ENCODE results near the gene PDZD2. TPM values are rescaled to one million over a fixed set of nuclear protein-coding genes. Genes with fewer than 3 reads are reported as not detected.
"Not testable (repeated sequence)": the region's sequence is repeated elsewhere in the genome, so short reads cannot be mapped to it uniquely, and the experiment has no call there.

The PDZD2 gene
- total and polyA plus RNA-seq, 2 experiments from 2014 or later: 1.7 to 4.0 TPM

GRCh38 chr5:32074401-32074800 is 435.5 kb downstream of the PDZD2 start:
- 79% methylated on average over 5 of the region's 5 CpGs for WGBS (ENCODE audit: low lambda C conversion rate, missing lambda C conversion rate)
- DNase-seq (ENCODE audit: low spot score): peak; percentile 35
- Histone ChIP-seq H3K79me2 (no peaks in the 10 kb centered on the region), H3K9me2 (replicated peaks; ENCODE audit: insufficient read depth) (no peaks in the 10 kb centered on the region), H3K27me3 (no peaks in the 10 kb centered on the region), H3K4me2 (no peak overlapping the region), H3K36me3 (replicated peaks; ENCODE audit: insufficient read depth, low read depth) (no peaks in the 10 kb centered on the region), H2AFZ (no peak overlapping the region), H3K27ac (no peak overlapping the region), H3K4me1 (ENCODE audit: insufficient read depth) (no peaks in the 10 kb centered on the region), H4K20me1 (ENCODE audit: insufficient read depth, poor library complexity, severe bottlenecking) (no peaks in the 10 kb centered on the region), H3K9me3 (ENCODE audit: low read depth) (no peaks in the 10 kb centered on the region), H3K4me3 (no peak overlapping the region)
- TF ChIP-seq EZH2phosphoT487 (IDR thresholded peaks at IDR 0.05; ENCODE audit: low read depth, severe bottlenecking, unreplicated experiment) (no peak), EZH2 (IDR thresholded peaks at IDR 0.05; ENCODE audit: borderline replicate concordance) (no peak), CTCF (IDR thresholded peaks at IDR 0.05; ENCODE audit: poor library complexity) (no peak)

- H3K4me3 ChIP-seq: no peak overlapping the region
- no peak overlapping the region for H2AFZ ChIP-seq
- no peak overlapping the region for H3K4me2 ChIP-seq
- H4K20me1 ChIP-seq (ENCODE audit: insufficient read depth, poor library complexity, severe bottlenecking): no peaks in the 10 kb centered on the region
- H3K27me3 ChIP-seq: no peaks in the 10 kb centered on the region
- no peak overlapping the region for H3K27ac ChIP-seq
- WGBS (ENCODE audit: low lambda C conversion rate, missing lambda C conversion rate): 50% methylated on average over 4 of the region's 4 CpGs
- no peaks in the 10 kb centered on the region for H3K4me1 ChIP-seq (ENCODE audit: insufficient read depth)
- no peaks in the 10 kb centered on the region for H3K9me2 ChIP-seq (replicated peaks; ENCODE audit: insufficient read depth)
- H3K79me2 ChIP-seq: no peaks in the 10 kb centered on the region
- TF ChIP-seq EZH2phosphoT487 (IDR thresholded peaks at IDR 0.05; ENCODE audit: low read depth, severe bottlenecking, unreplicated experiment) (no peak), CTCF (IDR thresholded peaks at IDR 0.05; ENCODE audit: poor library complexity) (peak; percentile 93)
- H3K36me3 ChIP-seq (replicated peaks; ENCODE audit: insufficient read depth, low read depth): no peaks in the 10 kb centered on the region
- no peaks in the 10 kb centered on the region for H3K9me3 ChIP-seq (ENCODE audit: low read depth)
- DNase-seq (ENCODE audit: low spot score): peak; percentile 66
These were observed 438.1 kb downstream of the PDZD2 start for GRCh38 chr5:32076699-32077695.

DNA sequence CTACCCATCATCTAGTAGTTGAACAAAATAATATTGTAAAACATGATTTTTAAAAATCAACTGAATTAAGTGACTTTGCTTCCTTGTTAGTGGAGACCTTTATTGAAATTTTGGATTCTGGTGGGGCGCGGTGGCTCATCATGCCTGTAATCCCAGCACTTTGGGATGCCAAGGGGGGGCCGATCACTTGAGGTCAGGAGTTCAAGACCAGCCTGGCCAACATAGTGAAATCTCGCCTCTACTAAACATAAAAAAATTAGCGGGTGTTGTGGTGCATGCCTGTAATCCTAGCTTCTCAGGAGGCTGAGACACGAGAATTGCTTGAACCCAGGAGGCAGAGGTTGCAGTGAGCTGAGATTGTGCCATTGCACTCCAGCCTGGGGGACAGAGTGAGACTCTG is 439.9 kb downstream of the PDZD2 start:
- not testable (repeated sequence) for H3K36me3 ChIP-seq (replicated peaks; ENCODE audit: insufficient read depth, low read depth); H4K20me1 ChIP-seq (ENCODE audit: insufficient read depth, poor library complexity, severe bottlenecking); H3K4me1 ChIP-seq (ENCODE audit: insufficient read depth); H3K4me2 ChIP-seq; DNase-seq (ENCODE audit: low spot score); H3K9me3 ChIP-seq (ENCODE audit: low read depth); H3K4me3 ChIP-seq; H3K27me3 ChIP-seq; H3K9me2 ChIP-seq (replicated peaks; ENCODE audit: insufficient read depth); H3K27ac ChIP-seq; H2AFZ ChIP-seq; H3K79me2 ChIP-seq
- WGBS (ENCODE audit: low lambda C conversion rate, missing lambda C conversion rate): 92% methylated on average over 6 of the region's 6 CpGs

DNA sequence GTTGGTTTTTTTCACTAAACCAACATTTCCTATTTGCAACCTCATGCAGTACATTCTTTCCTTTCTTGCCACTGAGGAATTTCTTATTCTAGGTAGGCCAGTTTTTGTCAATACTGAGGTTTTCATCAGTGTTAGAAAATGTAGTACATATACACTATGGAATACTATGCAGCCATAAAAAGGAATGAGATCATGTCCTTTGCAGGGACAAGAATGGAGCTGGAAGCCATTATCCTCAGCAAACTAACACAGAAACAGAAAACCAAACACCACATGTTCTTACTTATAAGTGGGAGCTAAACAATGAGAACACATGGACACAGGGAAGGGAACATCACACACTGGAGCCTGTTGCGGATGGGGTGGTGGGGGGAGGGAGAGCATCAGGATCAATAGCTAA is 441.6 kb downstream of the PDZD2 start:
- 100% methylated on average over 1 of the region's 1 CpG for WGBS (ENCODE audit: low lambda C conversion rate, missing lambda C conversion rate)
- H3K4me2 ChIP-seq; H3K9me3 ChIP-seq (ENCODE audit: low read depth); H3K79me2 ChIP-seq; H3K36me3 ChIP-seq (replicated peaks; ENCODE audit: insufficient read depth, low read depth); H3K27me3 ChIP-seq; H3K4me1 ChIP-seq (ENCODE audit: insufficient read depth); H4K20me1 ChIP-seq (ENCODE audit: insufficient read depth, poor library complexity, severe bottlenecking); H2AFZ ChIP-seq; DNase-seq (ENCODE audit: low spot score); H3K9me2 ChIP-seq (replicated peaks; ENCODE audit: insufficient read depth); H3K27ac ChIP-seq; H3K4me3 ChIP-seq: not testable (repeated sequence)

Data from hepatocyte (in vitro differentiated cells).